RWPE1 (cell line): ENCODE data around the gene REEP3.

ENCODE experiments used
- CTCF ChIA-PET: fragments of 350-600 bp; sonication (Branson Sonifier 250); formaldehyde crosslinking; extraction: SDS; loops from one replicate; lab custom pipeline; 2021; lab: Yijun Ruan, JAX
- POLR2A ChIA-PET: fragments of 400-600 bp; formaldehyde crosslinking; extraction: SDS; loops from one replicate; lab custom pipeline; 2020; ENCODE audit warnings: antibody characterized with exemption; ENCODE audit not compliant: low non-redundant PET; lab: Yijun Ruan, JAX
- DNase-seq: peaks from one replicate; pipeline ENCODE4 v3.0.0; 2012; ENCODE audit warnings: low spot score
- H3K27ac ChIP-seq: fragments of 450-650 bp; 2 replicates; pipeline ENCODE4 v1.5.1; 2017
- CTCF ChIP-seq: fragments of 450-650 bp; conservative IDR thresholded peaks from 2 replicates; pipeline ENCODE4 v1.5.1; 2017; ENCODE audit warnings: low read depth, mild to moderate bottlenecking

Gene REEP3

GRCh38 chr10:63576501-63576900 is 55.3 kb downstream of the REEP3 start:
- POLR2A ChIA-PET = no interaction called here
- no peak for TF ChIP-seq CTCF
- H3K27ac ChIP-seq = no peak overlapping the region
- CTCF ChIA-PET = interaction anchor here (0.7 kb wide), 1 partner anchor 348 kb away, joined by 5 read pairs; no protein-coding TSS in a partner anchor
- no peak for DNase-seq

DNA sequence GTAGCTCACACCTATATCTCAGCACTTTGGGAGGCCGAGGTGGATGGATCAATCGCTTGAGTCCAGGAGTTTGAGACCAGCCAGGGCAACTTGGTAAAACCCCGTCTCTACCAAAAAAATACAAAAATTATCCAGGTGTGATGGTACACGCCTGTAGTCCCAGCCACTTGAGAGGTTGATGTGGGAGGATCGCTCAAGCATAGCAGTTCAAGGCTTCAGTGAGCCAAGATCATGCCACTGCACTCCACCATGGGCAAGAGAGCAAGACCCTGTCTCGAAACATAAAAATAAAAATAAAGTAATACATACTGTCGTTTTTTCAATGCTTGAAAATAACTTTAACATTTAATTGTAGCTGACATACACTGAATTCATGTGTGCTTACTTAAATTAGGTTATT is 57.3 kb downstream of the REEP3 start:
- POLR2A ChIA-PET = no interaction called here

DNA sequence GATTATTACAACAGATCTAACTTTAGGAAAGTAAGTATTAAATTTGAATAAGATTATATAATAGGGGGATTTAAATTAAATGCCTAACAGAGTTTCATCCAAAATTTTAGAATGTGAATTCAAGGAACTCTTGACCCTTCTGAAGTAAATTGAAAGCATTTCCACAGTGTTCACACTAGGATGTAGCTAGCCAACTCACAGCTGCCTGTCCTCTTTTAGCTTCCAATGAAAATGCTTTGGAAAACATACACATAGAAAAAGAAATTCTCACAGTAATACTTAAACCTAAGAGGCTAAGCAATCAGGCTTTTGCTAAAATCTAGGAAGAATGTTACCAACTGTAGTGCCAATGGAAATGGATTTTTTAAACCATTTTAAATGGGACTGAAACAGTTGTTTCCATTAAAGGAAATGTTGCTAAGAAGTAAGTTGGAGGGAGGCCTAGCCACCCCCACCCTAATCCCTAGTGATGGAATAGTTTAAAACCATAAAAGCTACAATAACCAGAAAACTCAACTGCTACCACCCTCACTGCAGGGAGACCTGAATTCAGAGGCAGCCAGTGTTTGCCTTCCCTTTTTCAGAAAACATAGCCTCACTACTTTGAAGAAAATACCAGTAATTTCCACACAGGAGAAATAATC is 58.3 kb downstream of the REEP3 start:
- CTCF ChIA-PET = no interaction called here
- DNase-seq = no peak
- TF ChIP-seq CTCF = no peak
- POLR2A ChIA-PET = no interaction called here
- no peak overlapping the region for H3K27ac ChIP-seq

More for the DNA sequence above, 57.3 kb downstream of the REEP3 start:
- CTCF ChIA-PET = no interaction called here
- no peak for TF ChIP-seq CTCF
- no peak overlapping the region for H3K27ac ChIP-seq
- no peak for DNase-seq

DNA sequence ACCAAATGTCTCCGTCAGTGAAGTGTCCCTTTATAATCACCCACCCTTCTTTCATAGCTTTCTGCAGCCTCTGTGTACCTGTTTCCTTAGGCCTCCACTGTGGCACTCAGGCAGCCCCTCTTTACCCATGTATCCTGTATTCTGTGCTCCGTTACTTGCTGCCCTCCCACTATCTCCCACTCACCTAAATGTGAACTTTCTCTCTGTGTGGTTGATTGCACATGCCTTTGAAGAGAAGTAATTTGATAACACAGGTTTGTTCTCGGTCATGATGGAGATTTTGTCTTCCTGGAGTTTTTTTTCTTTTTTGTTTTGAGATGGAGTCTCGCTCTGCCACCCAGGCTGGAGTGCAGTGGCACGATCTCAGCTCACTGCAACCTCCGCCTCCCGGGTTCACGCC is 61.5 kb downstream of the REEP3 start:
- CTCF ChIA-PET = no interaction called here
- H3K27ac ChIP-seq = no peak overlapping the region
- POLR2A ChIA-PET = no interaction called here
- no peak for TF ChIP-seq CTCF
- no peak for DNase-seq

DNA sequence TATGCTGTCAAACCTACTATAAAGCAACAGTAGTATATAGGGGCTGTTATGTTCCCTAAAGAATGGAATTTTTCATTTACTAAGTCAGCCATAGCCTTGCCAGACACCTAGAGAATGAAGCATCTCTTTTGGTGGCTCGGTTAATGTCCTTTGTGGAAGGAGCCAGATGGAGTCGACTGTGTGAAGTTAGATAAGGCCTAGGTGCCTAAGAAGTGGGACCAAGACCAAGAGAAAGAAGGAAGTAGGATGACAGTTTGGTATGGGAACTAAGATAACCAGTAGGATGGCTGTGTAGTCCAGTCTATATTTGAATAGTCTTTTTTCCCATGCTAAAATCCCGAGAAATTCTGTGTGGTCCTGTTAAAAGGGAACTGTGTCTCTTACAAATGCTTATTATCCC is 62.2 kb downstream of the REEP3 start:
- TF ChIP-seq CTCF = no peak
- ChIA-PET CTCF (no interaction called here), POLR2A (no interaction called here)
- no peak overlapping the region for H3K27ac ChIP-seq
- DNase-seq = no peak

DNA sequence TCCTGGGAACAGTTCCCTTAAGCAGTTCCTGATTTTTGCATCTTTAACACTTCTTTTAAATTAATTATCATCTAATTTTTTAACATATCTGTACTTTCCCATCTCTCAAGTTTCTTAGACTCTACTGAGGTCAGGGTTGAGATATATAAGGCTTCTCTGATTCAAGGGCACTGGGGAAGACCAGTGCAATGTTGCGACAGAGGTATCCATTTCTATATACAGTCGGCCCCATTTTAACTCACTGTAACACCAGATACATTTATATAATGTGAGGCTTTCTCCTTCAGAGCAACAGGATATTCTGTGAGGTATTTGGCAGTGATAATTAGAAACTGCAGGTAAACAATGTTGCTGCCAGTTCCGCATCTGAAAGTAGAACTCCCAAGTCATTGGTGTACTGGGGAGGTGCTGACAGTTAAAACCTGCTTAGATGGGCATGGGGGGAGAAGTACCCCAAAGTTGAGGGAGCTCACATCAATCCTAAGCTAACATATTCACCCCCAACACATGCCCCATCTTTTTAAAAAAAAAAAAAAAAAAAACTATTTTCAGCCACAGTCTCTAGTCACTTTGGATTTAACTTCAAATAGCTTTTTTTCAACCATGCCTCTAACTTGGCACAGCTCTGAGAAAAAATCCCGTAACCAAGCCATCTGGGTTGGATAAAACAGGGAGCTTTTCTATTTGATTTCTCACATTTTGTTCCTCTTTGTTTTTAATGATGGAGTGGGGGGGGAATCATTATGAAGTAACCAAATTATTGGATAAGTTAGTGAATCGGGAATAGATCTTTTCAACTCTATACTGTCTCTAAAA is 62.9 kb downstream of the REEP3 start:
- TF ChIP-seq CTCF = no peak
- DNase-seq = no peak
- no peak overlapping the region for H3K27ac ChIP-seq
- ChIA-PET POLR2A (no interaction called here), CTCF (interaction anchor here (0.6 to 0.7 kb wide), 2 partner anchors 27 to 330 kb away, joined by 3 to 5 read pairs; no protein-coding TSS in a partner anchor)
